ENCODE measurements around the gene GAPT. TPM values are rescaled to one million over a fixed set of nuclear protein-coding genes. Genes with fewer than 3 reads are reported as not detected.

Gene GAPT
- total and polyA plus RNA-seq, 7 donors: 0.23 to 6.3 (median 0.60) TPM

DNA sequence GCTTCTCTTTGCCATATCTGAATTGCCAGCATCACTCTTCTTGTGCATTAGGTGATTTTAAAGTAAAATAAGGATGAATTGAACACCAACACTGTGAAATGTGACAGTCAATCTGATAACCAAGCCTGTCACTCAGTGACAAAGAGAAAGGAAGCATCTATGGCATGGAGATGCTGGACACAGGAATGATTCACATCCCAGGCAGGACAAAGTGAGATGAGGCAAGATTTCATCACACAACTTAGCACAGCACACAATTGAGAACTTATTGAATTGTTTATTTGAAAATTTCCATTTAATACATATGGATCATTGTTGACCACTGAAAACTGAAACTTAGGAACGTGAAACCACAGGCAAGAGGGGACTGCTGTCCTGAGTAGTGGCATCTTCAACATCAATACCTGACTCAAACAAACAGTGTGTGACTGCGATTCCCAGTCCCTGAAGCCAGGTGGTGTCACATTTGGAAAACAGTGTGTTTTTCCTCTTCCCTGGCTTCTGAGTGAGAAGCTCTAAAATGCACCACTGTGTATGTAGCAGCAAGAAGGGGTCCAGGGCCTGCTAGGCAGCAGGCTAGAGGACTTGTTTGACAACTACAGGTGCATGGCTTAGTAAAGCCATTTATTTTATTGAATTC, 10.7 kb downstream of the GAPT start:
- no peak overlapping the region for H3K27ac ChIP-seq
- H3K4me3 ChIP-seq: no peak overlapping the region
- no peaks in the 10 kb centered on the region for H3K27me3 ChIP-seq
- H3K36me3 ChIP-seq: no peaks in the 10 kb centered on the region
- intact Hi-C loops (cut with DNase I): no loop called here
- H3K9me3 ChIP-seq: no peaks in the 10 kb centered on the region
- no peaks in the 10 kb centered on the region for H3K4me1 ChIP-seq
- no peak for DNase-seq
- TF ChIP-seq POLR2AphosphoS5 (IDR thresholded peaks at IDR 0.05): no peak
- no peak for TF ChIP-seq EP300 (IDR thresholded peaks at IDR 0.05)
- TF ChIP-seq POLR2A (IDR thresholded peaks at IDR 0.05): no peak
- TF ChIP-seq, protein P1, sequence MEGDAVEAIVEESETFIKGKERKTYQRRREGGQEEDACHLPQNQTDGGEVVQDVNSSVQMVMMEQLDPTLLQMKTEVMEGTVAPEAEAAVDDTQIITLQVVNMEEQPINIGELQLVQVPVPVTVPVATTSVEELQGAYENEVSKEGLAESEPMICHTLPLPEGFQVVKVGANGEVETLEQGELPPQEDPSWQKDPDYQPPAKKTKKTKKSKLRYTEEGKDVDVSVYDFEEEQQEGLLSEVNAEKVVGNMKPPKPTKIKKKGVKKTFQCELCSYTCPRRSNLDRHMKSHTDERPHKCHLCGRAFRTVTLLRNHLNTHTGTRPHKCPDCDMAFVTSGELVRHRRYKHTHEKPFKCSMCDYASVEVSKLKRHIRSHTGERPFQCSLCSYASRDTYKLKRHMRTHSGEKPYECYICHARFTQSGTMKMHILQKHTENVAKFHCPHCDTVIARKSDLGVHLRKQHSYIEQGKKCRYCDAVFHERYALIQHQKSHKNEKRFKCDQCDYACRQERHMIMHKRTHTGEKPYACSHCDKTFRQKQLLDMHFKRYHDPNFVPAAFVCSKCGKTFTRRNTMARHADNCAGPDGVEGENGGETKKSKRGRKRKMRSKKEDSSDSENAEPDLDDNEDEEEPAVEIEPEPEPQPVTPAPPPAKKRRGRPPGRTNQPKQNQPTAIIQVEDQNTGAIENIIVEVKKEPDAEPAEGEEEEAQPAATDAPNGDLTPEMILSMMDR (IDR thresholded peaks at IDR 0.05): no peak
- WGBS, 2 donors: 87 to 88% methylated on average over 2 of the region's 2 CpGs

DNA sequence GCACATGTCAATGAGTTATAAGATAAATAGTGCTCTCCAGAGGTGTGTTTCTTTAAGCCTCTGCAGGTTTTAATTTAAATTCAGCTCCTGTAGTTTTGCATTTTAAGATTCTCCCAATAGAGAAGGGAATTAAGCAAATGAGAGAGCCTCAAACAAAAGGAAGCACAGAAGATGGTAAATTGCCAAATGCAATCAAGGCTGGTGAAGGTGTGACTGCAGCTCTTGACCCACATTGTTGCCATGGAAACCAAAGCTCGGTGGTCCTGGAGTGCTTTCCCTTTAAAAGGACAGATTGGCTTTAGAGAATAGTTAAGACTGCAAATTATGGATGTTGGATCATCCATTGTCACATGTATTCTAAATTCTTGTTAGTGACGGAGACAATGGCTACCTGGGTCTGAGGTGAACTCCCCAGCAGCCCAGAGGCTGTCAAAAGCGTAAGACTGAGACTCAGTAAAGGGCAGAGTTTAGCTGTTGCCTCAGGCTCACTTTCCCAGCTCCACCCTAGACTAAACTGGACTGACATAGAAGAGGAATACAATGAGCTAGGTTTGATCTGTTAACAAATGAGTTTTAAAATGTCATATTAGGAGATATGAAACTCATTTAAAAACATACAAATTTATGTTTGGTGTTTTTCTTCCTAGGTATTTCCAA, 12.3 kb downstream of the GAPT start:
- no peak for DNase-seq
- intact Hi-C loops (cut with DNase I): no loop called here
- H3K9me3 ChIP-seq: no peaks in the 10 kb centered on the region
- no peaks in the 10 kb centered on the region for H3K36me3 ChIP-seq
- no peak for TF ChIP-seq POLR2A (IDR thresholded peaks at IDR 0.05)
- H3K4me1 ChIP-seq: no peaks in the 10 kb centered on the region
- H3K27ac ChIP-seq: no peak overlapping the region
- 76 to 78% methylated on average over 3 of the region's 3 CpGs for WGBS, 2 donors
- H3K4me3 ChIP-seq: no peak overlapping the region
- H3K27me3 ChIP-seq: no peaks in the 10 kb centered on the region

DNA sequence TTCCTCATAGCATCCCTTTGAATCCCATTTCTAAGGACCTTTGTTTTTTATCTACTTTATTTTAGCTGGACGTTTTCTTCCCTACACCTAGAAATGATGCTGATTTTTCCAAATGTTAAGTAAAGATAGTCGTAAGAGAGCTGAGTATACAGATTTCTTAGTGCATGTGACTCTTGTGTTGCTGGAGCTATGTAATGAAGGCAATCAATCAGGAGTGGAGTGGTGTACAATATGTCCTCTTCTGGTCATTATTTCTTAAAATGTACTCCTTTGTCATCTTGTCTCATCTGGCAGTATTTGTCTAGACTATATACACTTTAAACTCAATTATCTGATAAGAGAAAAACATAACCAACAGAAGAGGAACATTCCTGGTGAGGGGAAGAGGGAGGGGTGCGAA, 13.5 kb downstream of the GAPT start:
- intact Hi-C loops (cut with DNase I): no loop called here
- H3K4me1 ChIP-seq: no peaks in the 10 kb centered on the region
- no peak overlapping the region for H3K27ac ChIP-seq
- TF ChIP-seq EP300 (IDR thresholded peaks at IDR 0.05) (no peak), POLR2AphosphoS5 (IDR thresholded peaks at IDR 0.05) (no peak), POLR2A (IDR thresholded peaks at IDR 0.05) (no peak)
- TF ChIP-seq, protein P1 (IDR thresholded peaks at IDR 0.05): no peak
- H3K36me3 ChIP-seq: no peaks in the 10 kb centered on the region
- H3K27me3 ChIP-seq: no peaks in the 10 kb centered on the region
- DNase-seq: no peak
- H3K9me3 ChIP-seq: no peaks in the 10 kb centered on the region
- H3K4me3 ChIP-seq: no peak overlapping the region
- WGBS, 2 donors: 62 to 71% methylated on average over 3 of the region's 3 CpGs

DNA sequence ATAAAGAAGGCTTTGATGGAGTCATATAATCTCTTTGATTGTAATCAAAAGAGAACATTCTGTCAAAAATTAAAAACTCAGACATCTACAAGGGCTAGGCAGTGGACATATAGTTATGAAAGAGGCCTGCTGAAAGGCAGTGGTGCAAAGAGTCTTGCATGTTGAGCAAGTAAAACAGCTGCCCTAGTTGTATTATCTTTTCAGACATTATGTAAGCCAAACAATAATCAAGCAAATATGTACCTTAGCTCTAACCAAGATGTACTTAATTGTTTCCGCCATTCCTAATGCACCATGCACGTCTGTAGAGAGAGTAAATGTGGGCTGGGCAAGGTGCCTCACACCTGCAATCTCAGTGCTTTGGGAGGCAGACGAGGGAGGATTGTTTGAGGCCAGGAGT, 14.3 kb downstream of the GAPT start:
- WGBS, 2 donors: 43 to 66% methylated on average over 3 of the region's 3 CpGs
- TF ChIP-seq, protein P1 (IDR thresholded peaks at IDR 0.05): no peak
- TF ChIP-seq POLR2AphosphoS5 (IDR thresholded peaks at IDR 0.05): no peak
- TF ChIP-seq POLR2A (IDR thresholded peaks at IDR 0.05): no peak
- no peak for TF ChIP-seq EP300 (IDR thresholded peaks at IDR 0.05)
- intact Hi-C loops (cut with DNase I): no loop called here

DNA sequence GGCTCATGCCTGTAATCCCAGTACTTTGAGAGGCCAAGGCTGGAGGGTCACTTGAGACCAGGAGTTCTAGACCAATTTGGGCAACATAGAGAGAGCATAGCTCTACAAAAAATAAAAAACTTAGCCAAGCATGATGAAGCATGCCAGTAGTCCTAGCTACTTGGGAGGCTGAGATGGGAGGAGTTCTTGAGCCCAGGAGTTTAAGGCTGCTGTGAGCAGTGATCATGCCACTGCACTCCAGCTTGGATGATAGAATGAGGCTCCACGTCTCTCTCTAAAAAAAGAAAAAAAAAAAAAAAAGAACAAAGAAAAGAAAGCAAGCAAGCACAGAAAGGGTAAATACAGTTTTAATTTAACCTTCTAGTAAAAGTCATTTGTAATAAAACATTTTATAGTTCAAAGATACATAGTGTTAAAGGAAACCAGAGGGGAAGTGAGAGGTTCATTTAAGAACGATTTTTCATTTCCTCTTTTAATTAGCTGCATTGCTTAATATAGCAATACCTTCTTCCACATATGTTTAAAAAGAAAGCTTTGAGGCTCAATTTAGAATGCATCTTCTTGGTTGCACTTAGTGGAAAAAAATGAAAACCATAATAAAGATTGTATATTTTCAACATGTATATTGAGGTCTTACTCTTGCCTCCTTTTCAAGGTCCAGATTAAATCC, 14.9 kb downstream of the GAPT start:
- no peak overlapping the region for H3K27ac ChIP-seq
- no peaks in the 10 kb centered on the region for H3K36me3 ChIP-seq
- 19 to 28% methylated on average over 2 of the region's 2 CpGs for WGBS, 2 donors
- DNase-seq: no peak
- intact Hi-C loops (cut with DNase I): no loop called here
- TF ChIP-seq EP300 (IDR thresholded peaks at IDR 0.05): no peak
- no peak for TF ChIP-seq POLR2AphosphoS5 (IDR thresholded peaks at IDR 0.05)
- TF ChIP-seq, protein P1 (IDR thresholded peaks at IDR 0.05): no peak
- TF ChIP-seq POLR2A (IDR thresholded peaks at IDR 0.05): no peak
- no peaks in the 10 kb centered on the region for H3K9me3 ChIP-seq
- no peaks in the 10 kb centered on the region for H3K27me3 ChIP-seq
- H3K4me1 ChIP-seq: no peaks in the 10 kb centered on the region
- H3K4me3 ChIP-seq: no peak overlapping the region

More for the DNA sequence above, 14.3 kb downstream of the GAPT start:
- Histone ChIP-seq H3K4me3 (no peak overlapping the region), H3K9me3 (no peaks in the 10 kb centered on the region), H3K27ac (no peak overlapping the region), H3K27me3 (no peaks in the 10 kb centered on the region), H3K4me1 (no peaks in the 10 kb centered on the region), H3K36me3 (no peaks in the 10 kb centered on the region)
- no peak for DNase-seq

Data from sigmoid colon (tissue), 7 donors.